Peyer's patch (tissue), 4 donors: ENCODE data around the gene C9orf43. TPM values are rescaled to one million over a fixed set of nuclear protein-coding genes. Genes with fewer than 3 reads are reported as not detected.
A peak's percentile ranks its signal among the peaks of the same experiment; 100 is the strongest.
"Not testable (repeated sequence)": the region's sequence is repeated elsewhere in the genome, so short reads cannot be mapped to it uniquely, and the experiment has no call there.

Experiments
- DNase-seq, 3 donors: peaks; one replicate each; pipeline ENCODE4 v3.0.0-alpha.2; 2017 to 2019
- H3K27ac ChIP-seq, 4 donors: fragments of 200-600 bp; sonication (generic); one replicate each; pipeline ENCODE4 v1.5.1; 2016 to 2019
- H3K27me3 ChIP-seq, 2 donors: fragments of 200-600 bp; sonication (generic); one replicate each; pipeline ENCODE4 v1.5.1; 2019
- H3K36me3 ChIP-seq, 3 donors: fragments of 200-600 bp; sonication (generic); one replicate each; pipeline ENCODE4 v1.5.1; 2016 to 2019
- H3K4me1 ChIP-seq, 4 donors: fragments of 200-600 bp; sonication (generic); one replicate each; pipeline ENCODE4 v1.5.1; 2016 to 2019
- H3K4me3 ChIP-seq, 4 donors: fragments of 200-600 bp; sonication (generic); 1 replicate in 3 of 4; 2 replicates in 1 of 4; pipeline ENCODE4 v1.5.1; 2016 to 2019; ENCODE audit warnings: mild to moderate bottlenecking in 1 of 4
- H3K9me3 ChIP-seq, 4 donors: fragments of 200-600 bp; sonication (generic); one replicate each; pipeline ENCODE4 v1.5.1; 2016 to 2019; ENCODE audit warnings: mild to moderate bottlenecking in 1 of 4
- POLR2A ChIP-seq, 2 donors: fragments of 450-650 bp; IDR thresholded peaks; one replicate each; pipeline ENCODE4 v1.5.1; 2017; ENCODE audit warnings: antibody characterized with exemption in 2 of 2, mild to moderate bottlenecking in 2 of 2, moderate library complexity in 2 of 2
- total RNA-seq, 4 donors: library from RNA; depleted of rRNA; stranded (reverse); fragments of >200 nt; gene quantifications; one replicate each; pipeline ENCODE4 v1.1.0, GENCODE V29; 2016
- TF ChIP-seq, protein P1 (sequence below), 6 experiments: fragments of 450-650 bp in 4 of 6; fragments of 200-600 bp in 2 of 6; sonication (generic) in 1 of 6; IDR thresholded peaks; one replicate each; pipeline ENCODE4 v1.5.1; 2017 to 2019; ENCODE audit warnings: antibody characterized with exemption in 6 of 6, mild to moderate bottlenecking in 3 of 6, moderate library complexity in 1 of 6

Gene C9orf43
- total RNA-seq, 4 donors from 2014 or later: 1.1 to 5.0 (median 1.2) TPM; not detected in 1

DNA sequence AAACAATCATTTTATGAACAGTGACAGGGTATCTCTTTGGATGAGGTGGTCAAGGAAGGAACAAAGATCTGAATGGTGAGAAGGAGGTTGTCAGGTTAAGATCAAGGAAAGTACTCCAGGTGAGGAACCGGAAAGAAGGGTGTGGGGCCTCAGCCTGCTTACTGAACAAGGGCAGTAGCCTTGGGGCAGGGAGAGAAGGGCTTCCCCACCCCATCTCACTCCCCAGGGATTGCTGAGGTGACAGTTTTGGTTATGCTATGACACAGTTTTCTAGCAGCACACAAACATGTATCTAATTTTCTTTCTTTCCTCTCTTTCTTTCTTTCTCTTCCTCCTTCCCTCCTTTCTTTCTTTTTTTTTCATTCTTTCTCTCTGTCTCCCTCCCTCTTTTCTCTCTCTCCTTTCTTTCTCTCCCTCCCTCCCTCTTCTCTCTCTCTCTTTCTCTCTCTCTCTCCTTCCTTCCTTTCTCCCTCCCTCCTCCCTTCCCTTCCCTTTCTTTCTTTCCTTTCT is 29.6 kb upstream of the C9orf43 start:
- TF ChIP-seq, protein P1, sequence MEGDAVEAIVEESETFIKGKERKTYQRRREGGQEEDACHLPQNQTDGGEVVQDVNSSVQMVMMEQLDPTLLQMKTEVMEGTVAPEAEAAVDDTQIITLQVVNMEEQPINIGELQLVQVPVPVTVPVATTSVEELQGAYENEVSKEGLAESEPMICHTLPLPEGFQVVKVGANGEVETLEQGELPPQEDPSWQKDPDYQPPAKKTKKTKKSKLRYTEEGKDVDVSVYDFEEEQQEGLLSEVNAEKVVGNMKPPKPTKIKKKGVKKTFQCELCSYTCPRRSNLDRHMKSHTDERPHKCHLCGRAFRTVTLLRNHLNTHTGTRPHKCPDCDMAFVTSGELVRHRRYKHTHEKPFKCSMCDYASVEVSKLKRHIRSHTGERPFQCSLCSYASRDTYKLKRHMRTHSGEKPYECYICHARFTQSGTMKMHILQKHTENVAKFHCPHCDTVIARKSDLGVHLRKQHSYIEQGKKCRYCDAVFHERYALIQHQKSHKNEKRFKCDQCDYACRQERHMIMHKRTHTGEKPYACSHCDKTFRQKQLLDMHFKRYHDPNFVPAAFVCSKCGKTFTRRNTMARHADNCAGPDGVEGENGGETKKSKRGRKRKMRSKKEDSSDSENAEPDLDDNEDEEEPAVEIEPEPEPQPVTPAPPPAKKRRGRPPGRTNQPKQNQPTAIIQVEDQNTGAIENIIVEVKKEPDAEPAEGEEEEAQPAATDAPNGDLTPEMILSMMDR (IDR thresholded peaks at IDR 0.05): no peak
- TF ChIP-seq POLR2A (IDR thresholded peaks at IDR 0.05): no peak
- H3K27ac ChIP-seq: peak overlapping the region in 3 of 4 donors; percentile 35 to 89 (median 79)
- H3K36me3 ChIP-seq: no peaks in the 10 kb centered on the region
- peak in 2 of 3 donors; percentile 23 to 65 for DNase-seq
- peaks cover 0 to 27% (median 2%) of the 10 kb centered on the region in 4 donors for H3K4me1 ChIP-seq
- H3K9me3 ChIP-seq: no peaks in the 10 kb centered on the region
- H3K27me3 ChIP-seq: no peaks in the 10 kb centered on the region
- H3K4me3 ChIP-seq: no peak overlapping the region

DNA sequence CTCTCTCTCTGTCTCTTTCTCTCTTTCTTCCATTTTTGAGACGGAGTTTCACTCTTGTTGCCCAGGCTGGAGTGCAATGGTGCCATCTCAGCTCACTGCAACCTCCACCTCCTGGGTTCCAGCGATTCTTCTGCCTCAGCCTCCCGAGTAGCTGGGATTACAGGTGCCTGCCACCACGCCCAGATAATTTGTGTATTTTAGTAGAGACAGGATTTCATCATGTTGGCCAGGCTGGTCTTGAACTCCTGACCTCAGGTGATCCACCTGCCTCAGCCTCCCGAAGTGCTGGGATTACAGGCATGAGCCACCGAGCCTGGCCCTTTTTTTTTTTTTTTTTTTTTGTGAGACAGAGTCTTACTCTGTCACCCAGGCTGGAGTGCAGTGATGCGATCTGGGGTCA is 29.1 kb upstream of the C9orf43 start:
- not testable (repeated sequence) for DNase-seq, H3K4me3 ChIP-seq, H3K36me3 ChIP-seq, H3K9me3 ChIP-seq, H3K27me3 ChIP-seq
- Histone ChIP-seq H3K4me1 (peaks cover 0 to 31% (median 1%) of the 10 kb centered on the region in 4 donors), H3K27ac (peak overlapping the region in 3 of 4 donors; percentile 65 to 89 (median 79))

- no peak overlapping the region for H3K4me3 ChIP-seq
- no peak for TF ChIP-seq POLR2A (IDR thresholded peaks at IDR 0.05)
- TF ChIP-seq, protein P1 (IDR thresholded peaks at IDR 0.05): no peak
- H3K9me3 ChIP-seq: no peaks in the 10 kb centered on the region
- H3K27ac ChIP-seq: peak overlapping the region in 3 of 4 donors; percentile 65 to 89 (median 79)
- no peaks in the 10 kb centered on the region for H3K27me3 ChIP-seq
- H3K36me3 ChIP-seq: no peaks in the 10 kb centered on the region
- peaks cover 0 to 36% (median 4%) of the 10 kb centered on the region in 4 donors for H3K4me1 ChIP-seq
- DNase-seq: peak in 1 of 3 donors; percentile 78
Observed at GRCh38 chr9:113381909-113382411, 28.6 kb upstream of the C9orf43 start.

DNA sequence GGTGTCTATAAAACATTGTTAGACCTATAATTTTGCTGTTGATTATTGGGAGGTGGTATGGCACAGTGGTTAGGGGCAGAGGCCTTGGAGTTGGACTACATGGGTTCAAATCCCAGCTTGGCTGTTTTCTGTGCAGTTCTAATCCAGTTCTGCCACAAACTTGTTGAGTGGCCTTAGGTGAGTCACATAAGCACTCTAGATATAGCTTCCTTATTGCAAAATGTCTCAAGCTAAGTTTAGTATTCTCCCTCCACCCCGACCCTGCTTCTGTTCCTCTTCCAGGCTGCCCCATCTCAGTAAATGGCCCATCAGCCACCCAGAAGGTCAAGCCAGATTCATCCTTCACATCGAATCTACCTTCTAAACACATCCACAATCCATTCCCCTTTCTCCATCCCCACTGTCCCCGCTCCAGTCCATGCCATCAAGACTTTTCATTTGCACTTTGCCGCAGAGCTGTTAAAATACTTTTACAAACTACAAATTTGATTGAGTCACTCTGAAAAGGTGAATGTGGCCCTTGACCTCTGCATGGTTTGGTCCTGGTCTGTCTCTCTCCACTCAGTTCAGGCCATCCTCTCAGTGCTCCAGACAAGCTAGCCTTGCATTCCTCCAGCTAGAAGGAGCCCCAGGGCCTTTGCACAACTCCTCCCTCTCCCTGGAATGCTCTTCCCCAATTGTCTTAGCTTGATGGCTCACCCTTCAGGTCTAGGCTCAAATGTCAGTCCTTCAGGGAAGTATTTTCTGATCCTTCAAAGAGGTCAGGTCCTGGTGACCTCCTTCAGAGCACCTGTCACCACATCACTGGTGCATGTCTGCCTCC is 23.8 kb upstream of the C9orf43 start:
- H3K4me3 ChIP-seq: no peak overlapping the region
- peaks cover 0 to 40% (median 0%) of the 10 kb centered on the region in 3 donors for H3K36me3 ChIP-seq
- peaks cover 0 to 34% (median 10%) of the 10 kb centered on the region in 4 donors for H3K4me1 ChIP-seq
- H3K27ac ChIP-seq: peak overlapping the region in 3 of 4 donors; percentile 22 to 85 (median 62)
- H3K9me3 ChIP-seq: no peaks in the 10 kb centered on the region
- no peaks in the 10 kb centered on the region for H3K27me3 ChIP-seq
- TF ChIP-seq POLR2A (IDR thresholded peaks at IDR 0.05): no peak
- DNase-seq: no peak

GRCh38 chr9:113387560-113388230 is 22.9 kb upstream of the C9orf43 start:
- H3K9me3 ChIP-seq: no peaks in the 10 kb centered on the region
- TF ChIP-seq, protein P1 (IDR thresholded peaks at IDR 0.05): no peak
- TF ChIP-seq POLR2A (IDR thresholded peaks at IDR 0.05): no peak
- peaks cover 0 to 34% (median 10%) of the 10 kb centered on the region in 4 donors for H3K4me1 ChIP-seq
- H3K36me3 ChIP-seq: peaks cover 0 to 47% (median 0%) of the 10 kb centered on the region in 3 donors
- peak overlapping the region in 3 of 4 donors; percentile 22 to 85 (median 62) for H3K27ac ChIP-seq
- H3K4me3 ChIP-seq: no peak overlapping the region
- H3K27me3 ChIP-seq: no peaks in the 10 kb centered on the region
- DNase-seq: peak in 2 of 3 donors; percentile 63 to 70

GRCh38 chr9:113388833-113389232 is 21.7 kb upstream of the C9orf43 start:
- peaks cover 0 to 56% (median 0%) of the 10 kb centered on the region in 3 donors for H3K36me3 ChIP-seq
- H3K27me3 ChIP-seq: no peaks in the 10 kb centered on the region
- TF ChIP-seq, protein P1 (IDR thresholded peaks at IDR 0.05): no peak
- no peak for TF ChIP-seq POLR2A (IDR thresholded peaks at IDR 0.05)
- H3K9me3 ChIP-seq: no peaks in the 10 kb centered on the region
- H3K4me3 ChIP-seq: peak overlapping the region in 1 of 4 donors; percentile 6
- DNase-seq: peak in 2 of 3 donors; percentile 75
- peak overlapping the region in 2 of 4 donors; percentile 54 to 85 for H3K27ac ChIP-seq
- peaks cover 0 to 34% (median 10%) of the 10 kb centered on the region in 4 donors for H3K4me1 ChIP-seq
